Measurements from ENCODE around the gene MMP12.

The MMP12 gene

GRCh38 chr11:102830001-102830727 is 44.6 kb downstream of the MMP12 start:
- no peak for TF ChIP-seq CTCF (IDR thresholded peaks at IDR 0.05; ENCODE audit: insufficient read depth, low read depth, low read length, missing control alignments)
- DNase-seq (ENCODE audit: low read depth), result no peak

GRCh38 chr11:102829316-102830000 is 45.3 kb downstream of the MMP12 start:
- no peak overlapping the region for H3K4me3 ChIP-seq (ENCODE audit: low read depth, low read length)
- no peak for TF ChIP-seq CTCF (IDR thresholded peaks at IDR 0.05; ENCODE audit: insufficient read depth, low read depth, low read length, missing control alignments)
- DNase-seq (ENCODE audit: low read depth), result no peak

More at GRCh38 chr11:102830001-102830727, 44.6 kb downstream of the MMP12 start:
- no peak overlapping the region for H3K4me3 ChIP-seq (ENCODE audit: low read depth, low read length)

DNA sequence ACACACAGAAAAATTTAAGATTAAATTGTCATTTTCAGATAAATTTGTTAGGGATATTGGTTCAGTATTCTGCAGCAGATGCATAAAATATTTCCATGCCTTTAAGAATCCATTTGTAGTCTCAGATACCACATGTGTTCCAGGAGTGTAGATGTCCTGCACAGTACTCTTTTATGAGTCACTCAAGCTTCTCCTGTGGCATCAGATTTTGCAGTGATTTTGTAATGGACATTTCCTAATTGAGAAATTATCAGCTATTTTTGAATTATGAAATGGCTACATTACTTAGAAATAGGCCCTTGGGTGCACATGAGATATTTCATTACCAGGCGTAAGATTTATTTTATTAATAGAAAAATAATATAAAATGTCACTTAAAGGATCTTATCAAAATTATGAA is 50.2 kb downstream of the MMP12 start:
- no peak overlapping the region for H3K4me3 ChIP-seq (ENCODE audit: low read depth, low read length)
- TF ChIP-seq CTCF (IDR thresholded peaks at IDR 0.05; ENCODE audit: insufficient read depth, low read depth, low read length, missing control alignments), result no peak
- no peak for DNase-seq (ENCODE audit: low read depth)

- DNase-seq (ENCODE audit: low read depth), result no peak
- no peak overlapping the region for H3K4me3 ChIP-seq (ENCODE audit: low read depth, low read length)
- no peak for TF ChIP-seq CTCF (IDR thresholded peaks at IDR 0.05; ENCODE audit: insufficient read depth, low read depth, low read length, missing control alignments)
Observed at GRCh38 chr11:102819491-102819890, 55.3 kb downstream of the MMP12 start.

DNA sequence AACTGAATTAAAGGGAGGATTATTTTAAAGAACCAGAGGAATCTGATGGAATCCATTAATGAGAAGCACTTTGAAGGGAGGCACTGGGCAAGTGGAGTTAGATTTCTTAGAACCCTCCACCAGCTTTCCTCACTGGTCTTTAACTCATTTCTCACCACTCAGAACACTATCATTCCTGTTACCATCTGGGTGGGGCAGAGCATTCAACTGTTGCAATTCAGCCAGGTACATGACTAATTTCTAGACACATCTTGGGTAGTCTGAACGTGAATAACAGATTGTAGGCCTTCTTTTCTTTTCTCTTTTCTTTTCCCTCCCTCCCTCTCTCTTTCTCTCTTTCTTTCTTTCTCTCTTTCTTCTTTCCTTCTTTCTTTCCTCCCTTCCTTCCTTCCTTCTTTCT is 61.3 kb downstream of the MMP12 start:
- no peak for TF ChIP-seq CTCF (IDR thresholded peaks at IDR 0.05; ENCODE audit: insufficient read depth, low read depth, low read length, missing control alignments)
- no peak overlapping the region for H3K4me3 ChIP-seq (ENCODE audit: low read depth, low read length)
- DNase-seq (ENCODE audit: low read depth), result no peak

Measured in GM12865 (cell line).